AG10803 (cell line): ENCODE results near the gene NNMT.

ENCODE experiments used
- DNase-seq: peaks from one replicate; pipeline ENCODE4 v3.0.0; 2010; ENCODE audit warnings: low read depth
- H3K4me3 ChIP-seq: 2 replicates; pipeline ENCODE4 v1.5.1; 2011; ENCODE audit warnings: mild to moderate bottlenecking, low read length, control low read depth
- CTCF ChIP-seq: conservative IDR thresholded peaks from 2 replicates; pipeline ENCODE4 v1.5.1; 2011; ENCODE audit warnings: mild to moderate bottlenecking, low read length, control low read depth, inconsistent platforms

NNMT gene

GRCh38 chr11:114253771-114254170, 42.4 kb upstream of the NNMT start:
- no peak for DNase-seq
- H3K4me3 ChIP-seq, result no peak overlapping the region
- TF ChIP-seq CTCF, result no peak

- no peak for TF ChIP-seq CTCF
- H3K4me3 ChIP-seq, result no peak overlapping the region
- no peak for DNase-seq
These were observed 41.5 kb upstream of the NNMT start for GRCh38 chr11:114254571-114255146.

DNA sequence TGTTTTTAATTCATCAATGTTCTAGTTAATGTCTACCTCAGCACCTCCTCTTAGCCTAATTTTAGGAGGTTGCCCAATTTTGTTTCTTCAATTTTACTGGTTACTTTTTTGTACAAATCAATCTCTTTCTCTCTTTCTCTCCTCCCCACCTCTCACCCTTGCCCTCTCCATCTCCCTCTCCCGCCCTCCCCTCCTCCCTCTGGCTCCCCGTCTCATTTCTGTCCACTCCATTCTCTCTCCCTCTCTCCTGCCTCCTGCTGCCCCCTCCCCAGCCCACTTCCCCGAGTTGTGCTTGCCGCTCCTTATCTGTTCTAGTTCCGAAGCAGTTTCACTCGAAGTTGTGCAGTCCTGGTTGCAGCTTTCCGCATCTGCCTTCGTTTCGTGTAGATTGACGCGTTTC, 40.9 kb upstream of the NNMT start:
- DNase-seq, result no peak
- TF ChIP-seq CTCF, result no peak
- no peak overlapping the region for H3K4me3 ChIP-seq

DNA sequence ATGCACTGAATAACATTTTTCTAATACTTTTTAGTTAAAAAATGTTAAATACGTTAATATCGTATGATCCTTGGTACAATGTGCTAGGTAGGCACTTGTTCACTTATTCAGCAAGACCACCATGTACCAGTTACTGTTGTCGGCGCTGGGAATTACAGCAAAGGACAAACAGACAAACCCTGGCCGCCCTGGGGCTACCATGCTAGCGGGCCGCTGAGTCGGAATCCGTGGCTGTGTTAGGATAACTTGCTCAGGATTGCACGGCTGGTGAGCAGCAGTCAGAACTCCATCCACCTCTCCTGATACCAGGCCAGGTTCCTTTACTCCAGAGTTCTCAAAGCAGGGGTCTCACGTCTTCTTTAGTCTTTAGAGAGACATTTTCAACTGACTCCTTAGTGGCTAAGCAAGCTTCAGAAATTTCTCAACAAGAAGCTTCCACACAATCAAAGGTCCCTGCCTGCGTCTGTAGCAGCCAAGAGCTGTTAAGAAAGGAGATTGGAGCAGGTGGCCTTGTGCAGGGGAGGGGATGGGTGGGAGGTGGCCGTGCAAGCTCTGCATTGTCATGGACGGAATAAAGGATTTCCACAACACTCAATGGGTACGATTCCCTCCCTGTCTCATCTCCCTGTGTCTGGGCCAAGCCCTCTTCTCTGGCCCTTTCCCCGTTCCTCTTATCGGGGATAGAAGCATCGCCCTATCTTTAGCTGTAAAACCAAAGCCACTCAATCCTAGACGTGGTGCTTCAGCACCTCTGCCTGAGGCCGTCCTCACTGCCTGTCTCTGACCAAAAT, 39.8 kb upstream of the NNMT start:
- no peak for DNase-seq
- H3K4me3 ChIP-seq, result no peak overlapping the region
- TF ChIP-seq CTCF, result no peak

DNA sequence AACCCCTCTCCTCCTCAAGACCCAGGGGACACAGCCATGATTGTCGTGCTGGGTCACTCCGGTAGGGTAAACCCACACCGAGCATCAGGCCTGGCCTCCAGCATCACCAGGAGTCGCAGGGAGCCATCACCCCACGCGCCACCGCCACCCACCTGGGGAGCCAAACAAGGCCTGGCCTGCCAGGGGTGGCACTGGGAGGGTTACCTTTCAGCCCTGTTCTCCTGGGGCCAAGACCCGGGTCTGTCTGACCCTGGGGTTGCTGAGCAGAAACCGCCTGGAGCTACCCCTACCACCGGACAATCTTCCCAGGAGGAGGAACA, 39.3 kb upstream of the NNMT start:
- H3K4me3 ChIP-seq, result no peak overlapping the region
- DNase-seq, result no peak
- TF ChIP-seq CTCF, result no peak

GRCh38 chr11:114257621-114258558, 38.3 kb upstream of the NNMT start:
- no peak for DNase-seq
- no peak for TF ChIP-seq CTCF
- no peak overlapping the region for H3K4me3 ChIP-seq
